Left lobe of liver (tissue), 2 donors: Measurements from ENCODE around the gene DNAJA3. TPM values are rescaled to one million over a fixed set of nuclear protein-coding genes. Genes with fewer than 3 reads are reported as not detected.

Source experiments
- ATAC-seq: fragments of 200-7000 bp; cut with Tn5 transposase; one replicate; pipeline ENCODE4 v1.9.1; 2020; ENCODE audit warnings: mild to moderate bottlenecking, moderate library complexity
- DNase-seq: peaks from one replicate; pipeline ENCODE4 v3.0.0-alpha.2; 2020; ENCODE audit warnings: low spot score
- total RNA-seq: library from RNA; stranded (reverse); gene quantifications from one replicate; pipeline ENCODE4 v1.2.1, GENCODE V29; 2021
- donor health status: DM: no; HTN: no; CAD: no; lungs with moderate emphysema.
- donor health status: DM: no; HTN: yes; CAD: no.

The DNAJA3 gene
- total RNA-seq, 1 donor from 2014 or later, result 57.0 TPM

DNA sequence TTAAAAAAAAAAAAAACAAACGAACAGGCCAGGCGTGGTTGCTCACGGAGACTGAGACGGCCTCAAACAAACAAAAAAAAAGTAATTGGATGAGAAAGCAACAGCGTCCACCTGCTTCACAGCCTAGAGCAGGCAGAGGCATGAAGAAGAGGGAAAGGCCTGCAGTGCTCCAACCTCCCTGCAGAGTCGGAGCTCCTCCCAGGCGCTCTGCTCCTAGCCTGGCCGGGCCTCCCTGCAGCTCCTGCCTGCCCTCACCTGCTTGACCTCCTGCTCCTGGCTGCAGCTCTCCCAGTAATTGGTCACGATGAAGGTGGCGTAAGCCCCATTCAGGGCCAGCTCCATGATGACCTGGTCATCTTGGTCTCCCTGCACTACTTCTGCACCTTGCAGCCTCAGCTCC, 43.3 kb downstream of the DNAJA3 start:
- DNase-seq (no peak), ATAC-seq (no peak)

DNA sequence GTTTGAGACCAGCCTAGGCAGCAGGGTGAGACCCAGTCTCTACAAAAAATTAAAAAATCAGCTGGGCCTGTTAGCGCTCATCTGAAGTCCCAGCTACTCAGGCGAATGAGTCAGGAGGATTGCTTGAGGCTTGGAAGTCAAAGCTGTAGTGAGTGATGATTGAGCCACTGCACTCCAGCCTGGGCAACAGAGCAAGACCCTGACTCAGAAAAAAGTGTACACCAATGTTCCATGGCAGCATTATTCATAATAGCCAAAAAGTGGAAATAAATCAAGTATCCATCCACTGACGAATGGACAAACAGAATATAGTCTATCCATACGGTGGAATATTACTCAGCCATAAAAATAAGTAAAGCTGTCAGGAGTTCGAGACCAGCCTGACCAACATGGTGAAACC, 46.2 kb downstream of the DNAJA3 start:
- ATAC-seq, result no peak
- no peak for DNase-seq

DNA sequence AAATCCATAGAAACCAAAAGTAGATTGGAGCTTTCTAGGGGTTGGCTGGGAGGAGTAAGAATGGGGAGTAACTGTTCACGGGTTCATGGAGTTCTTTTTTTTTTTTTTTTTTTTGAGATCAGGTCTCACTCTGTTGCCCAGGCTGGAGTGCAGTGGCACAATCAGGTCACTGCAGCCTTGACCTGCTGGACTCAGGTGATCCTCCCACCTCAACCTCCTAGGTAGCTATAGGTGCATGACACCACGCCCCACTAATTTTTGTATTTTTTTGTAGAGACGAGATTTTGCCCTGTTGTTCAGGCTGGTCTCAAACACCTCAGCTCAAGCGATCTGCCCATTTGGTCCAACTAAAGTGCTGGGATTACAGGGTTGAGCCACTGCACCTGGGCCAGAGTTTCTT, 47.2 kb downstream of the DNAJA3 start:
- DNase-seq (no peak), ATAC-seq (no peak)

DNA sequence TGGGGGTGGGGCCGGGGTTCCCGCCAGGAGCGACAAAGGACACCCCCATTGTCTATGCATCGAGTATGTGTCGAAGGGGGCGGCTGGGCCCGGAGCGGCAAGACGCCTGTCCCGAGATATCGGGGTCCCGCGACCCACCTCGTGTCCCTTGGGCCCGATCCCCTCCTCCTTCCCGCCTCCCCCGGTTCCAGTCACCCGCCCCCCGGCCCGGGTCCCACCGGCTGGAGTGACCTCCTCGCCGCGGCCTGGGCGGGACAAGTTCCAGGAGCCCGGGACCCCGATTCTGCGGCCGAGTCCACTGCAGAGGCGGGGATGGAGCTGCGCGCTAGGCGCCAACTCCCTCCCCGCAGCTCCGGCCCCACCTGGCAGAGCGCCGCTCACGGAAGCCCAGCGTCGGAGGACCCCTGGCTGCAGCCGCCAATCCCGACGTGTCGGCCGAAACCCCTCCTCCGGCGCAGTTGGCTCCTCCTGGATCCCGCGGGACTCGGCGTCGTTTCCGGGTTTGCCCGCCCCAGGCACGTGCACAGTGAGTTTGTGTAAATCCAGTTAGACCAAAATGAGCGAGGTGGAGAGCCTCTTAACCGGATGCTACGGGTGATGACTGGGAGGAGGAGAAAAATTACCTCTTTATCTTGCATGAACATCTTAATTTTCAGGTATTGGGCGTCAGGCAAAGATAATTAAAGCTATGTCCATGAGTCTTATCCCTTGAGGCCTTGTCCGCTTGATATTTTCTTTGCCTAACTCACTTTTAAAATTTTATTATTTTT, 48.7 kb downstream of the DNAJA3 start, which contains the start of gene NMRAL1:
NMRAL1 (minus strand) TSS at position 434 of the 770 bp plus-strand sequence. CDS start 493 bp downstream, outside the sequence.
- ATAC-seq, result peak; percentile 58
- DNase-seq, result peak; percentile 90

DNA sequence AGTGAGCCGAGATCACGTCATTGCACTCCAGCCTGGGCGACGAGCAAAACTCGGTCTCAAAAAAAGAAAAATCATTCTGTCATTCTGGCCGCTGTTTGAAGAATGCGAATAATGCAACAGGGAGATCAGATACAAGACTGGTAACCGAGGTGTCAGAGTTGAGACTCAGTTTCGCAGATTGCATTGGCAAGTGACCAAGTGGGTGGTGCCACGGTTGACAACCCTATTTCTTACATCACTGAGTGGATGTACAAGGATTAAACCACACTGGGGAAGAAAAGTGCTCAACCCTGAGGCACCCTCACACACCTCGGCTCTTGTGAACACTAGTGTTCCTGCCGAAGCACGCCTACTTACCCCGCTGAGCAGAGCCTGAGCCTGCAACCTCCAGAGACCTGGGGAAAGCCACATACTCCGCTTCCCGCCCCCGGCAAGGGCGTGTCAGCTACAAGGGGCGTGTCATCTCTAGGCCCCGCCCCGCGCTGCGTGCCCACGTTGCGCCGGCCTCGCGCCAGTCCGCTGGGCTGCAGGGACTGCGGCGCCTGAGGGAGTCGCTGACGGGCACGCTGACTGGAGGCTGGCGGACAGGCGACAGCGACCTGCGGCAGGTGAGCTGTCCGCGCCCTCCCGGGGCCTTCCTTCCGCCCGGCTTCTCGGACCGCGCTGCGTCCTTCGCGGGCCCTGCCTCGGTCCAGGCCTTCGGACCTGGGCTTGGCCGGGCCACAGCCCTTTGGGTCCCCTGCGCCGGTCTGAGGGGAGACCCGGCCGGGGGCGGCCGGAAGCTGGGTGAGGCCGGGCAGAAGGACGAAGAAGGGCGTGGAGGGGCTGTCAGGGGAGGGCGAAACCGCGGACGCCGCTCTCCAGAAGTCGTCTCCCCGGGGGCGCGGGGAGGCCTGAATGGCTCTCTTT, 50.5 kb downstream of the DNAJA3 start, which contains the start of gene HMOX2:
HMOX2 (plus strand) TSS at position 519 of the 909 bp plus-strand sequence. CDS start 29,127 bp downstream, outside the sequence.
- DNase-seq (peak; percentile 97), ATAC-seq (peak; percentile 92)

DNA sequence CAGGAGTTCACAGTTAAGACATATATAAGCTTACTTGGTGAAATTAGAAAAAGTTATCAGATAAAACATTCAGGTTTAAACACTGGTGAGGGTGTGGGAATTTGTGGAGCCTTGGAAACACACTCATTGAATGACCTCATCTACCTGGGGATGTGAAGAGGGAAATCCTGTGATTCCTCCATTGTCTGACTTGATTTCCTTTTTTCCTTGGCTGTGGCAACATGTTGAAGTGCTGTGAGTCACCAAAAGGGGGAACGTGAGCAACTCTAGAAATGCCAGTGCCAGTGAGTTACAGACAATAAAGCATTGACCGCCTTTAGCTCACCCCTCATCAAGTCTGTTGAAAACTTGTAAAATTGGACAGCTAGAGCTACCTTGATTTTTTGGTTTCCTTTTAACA, 52.3 kb downstream of the DNAJA3 start:
- DNase-seq, result no peak
- ATAC-seq, result no peak

DNA sequence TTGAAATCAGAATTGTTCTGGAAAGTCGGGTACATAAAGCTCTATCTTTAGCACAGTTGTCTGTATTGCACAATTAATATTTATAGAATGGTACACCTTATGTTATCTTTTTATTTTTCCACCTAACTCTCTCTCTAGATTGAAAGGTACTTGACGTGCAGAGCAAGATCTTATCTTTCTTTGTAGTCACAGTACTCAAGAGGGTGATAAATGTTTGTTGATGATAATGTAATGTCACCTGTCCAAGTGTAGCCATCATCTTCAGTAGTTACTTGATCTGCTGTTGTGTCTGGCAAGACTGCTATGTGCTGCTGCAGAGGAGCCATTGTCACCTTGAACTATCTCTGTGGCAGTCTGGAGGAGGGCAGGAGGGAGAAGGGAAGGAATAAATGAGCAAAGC, 55.9 kb downstream of the DNAJA3 start:
- DNase-seq (no peak), ATAC-seq (no peak)

DNA sequence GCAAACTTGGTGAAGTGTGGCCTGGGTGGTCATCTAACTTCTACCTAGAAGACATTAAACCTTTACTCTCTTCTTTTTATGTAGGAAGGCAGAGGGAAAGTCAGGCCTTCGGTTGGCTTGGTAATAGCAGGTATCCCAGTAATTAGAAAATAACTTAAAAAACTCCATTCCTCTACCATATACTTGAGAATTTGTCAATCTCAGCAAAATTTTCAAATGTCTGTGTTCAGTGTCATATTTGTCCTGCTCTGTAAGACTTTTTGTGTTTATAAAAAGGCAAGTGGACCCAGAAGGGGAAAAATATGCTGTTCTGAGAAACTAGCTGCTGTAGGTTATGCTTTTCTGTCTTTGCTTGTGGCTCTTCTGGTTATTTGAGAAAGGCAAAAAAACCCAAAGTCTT, 56.3 kb downstream of the DNAJA3 start:
- DNase-seq (no peak), ATAC-seq (no peak)

DNA sequence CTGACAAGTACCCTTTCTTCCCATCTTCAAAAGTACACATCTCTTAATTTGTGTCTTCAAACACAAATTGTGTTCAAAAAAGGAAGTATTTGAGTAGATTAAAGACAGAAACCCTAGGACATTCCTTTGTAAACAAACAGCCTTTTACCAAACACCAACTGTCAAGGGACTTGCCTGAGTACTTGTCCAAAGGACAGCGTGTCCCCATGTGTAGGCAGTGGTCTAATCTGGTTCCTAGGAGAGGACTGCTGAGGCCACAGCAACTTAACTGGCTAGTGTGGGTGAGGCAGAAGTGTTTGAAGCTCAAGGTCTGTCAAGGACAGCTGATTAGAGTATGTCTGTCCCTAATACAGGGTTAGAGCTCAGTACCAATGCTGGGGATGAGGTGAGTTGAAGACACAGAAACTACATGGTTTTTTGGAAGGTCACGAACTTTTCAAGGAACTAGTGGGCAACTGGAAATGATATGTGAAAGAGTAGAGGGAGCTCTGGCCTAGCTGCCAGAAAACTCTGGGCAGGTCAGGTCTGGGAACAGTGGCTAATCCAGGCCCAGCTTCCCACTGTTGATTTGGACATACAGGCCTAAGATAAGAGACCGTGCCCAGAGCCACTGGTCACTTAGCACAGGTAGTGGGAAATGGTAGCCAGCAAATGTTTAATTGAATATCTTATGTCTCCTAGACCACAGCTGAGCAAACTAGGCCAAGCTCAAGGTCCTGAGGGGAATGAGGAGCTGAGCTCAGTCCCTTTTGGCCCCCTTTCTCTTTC, 60.6 kb downstream of the DNAJA3 start:
- ATAC-seq, result peak; percentile 79
- no peak for DNase-seq

DNA sequence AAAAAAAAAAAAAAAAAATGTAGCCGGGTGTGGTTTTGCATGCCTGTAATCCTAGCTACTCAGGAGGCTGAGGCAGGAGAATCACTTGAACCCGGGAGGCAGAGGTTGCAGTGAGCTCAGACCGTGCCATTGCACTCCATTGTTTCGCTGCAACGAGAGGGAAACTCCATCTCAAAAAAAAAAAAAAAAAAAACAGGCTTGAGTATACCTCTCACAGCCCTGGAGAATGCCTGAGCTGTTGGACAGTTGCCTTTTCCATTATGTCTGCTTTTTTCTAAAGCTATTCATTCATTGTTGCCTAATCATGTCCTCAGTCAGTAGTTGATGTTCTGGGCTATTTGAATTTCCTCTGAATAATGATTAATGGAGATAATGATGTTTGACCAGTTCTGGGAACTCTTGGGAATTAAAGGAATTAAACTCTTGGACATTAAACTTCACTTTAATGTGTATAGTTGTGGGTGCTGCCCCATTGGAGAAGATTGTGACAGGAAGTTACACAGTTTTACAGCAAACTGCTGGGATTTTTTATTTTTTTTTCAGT, 62.4 kb downstream of the DNAJA3 start:
- no peak for DNase-seq

DNA sequence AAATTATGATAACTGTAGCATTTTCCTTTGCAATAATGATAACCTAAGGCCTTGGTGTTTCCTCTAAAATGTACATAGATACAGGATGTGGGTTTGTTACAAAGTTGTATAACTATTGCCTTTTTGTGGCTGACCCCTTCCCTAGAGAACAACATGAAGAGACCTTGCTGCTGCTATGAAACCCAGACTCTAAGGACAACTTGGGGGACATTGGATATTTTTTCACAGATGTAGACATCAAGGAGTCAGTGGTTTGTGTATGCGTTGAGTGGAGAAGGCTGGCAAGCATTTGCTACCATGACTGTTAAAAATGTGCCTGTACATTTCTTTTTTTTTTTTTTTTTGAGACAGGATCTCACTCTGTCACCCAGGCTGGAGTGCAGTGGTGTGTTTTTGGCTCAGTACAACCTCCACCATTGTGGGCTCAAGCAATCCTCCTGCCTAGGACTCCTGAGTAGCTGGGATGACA, 62.9 kb downstream of the DNAJA3 start:
- DNase-seq (no peak), ATAC-seq (peak; percentile 21)

More for the DNA sequence above, 62.4 kb downstream of the DNAJA3 start:
- peak; percentile 75 for ATAC-seq

DNA sequence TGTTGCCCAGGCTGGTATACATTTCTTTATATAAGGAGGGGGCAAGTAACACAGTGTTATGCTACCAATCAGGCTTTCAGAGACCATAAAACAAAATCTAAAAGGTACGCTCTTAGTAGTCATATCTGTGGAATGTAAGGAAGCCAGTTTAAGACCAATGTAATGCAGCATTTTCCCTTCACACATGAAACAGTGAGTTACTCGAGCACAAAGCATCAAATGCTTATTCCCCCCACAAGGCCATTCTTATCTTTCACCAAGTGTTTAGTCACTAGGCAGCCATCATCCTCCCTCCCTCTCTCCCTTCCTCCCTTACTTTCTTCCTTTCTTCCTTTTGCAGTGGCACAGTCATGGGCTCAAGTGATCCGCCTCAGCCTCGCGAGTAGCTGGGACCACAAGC, 63.4 kb downstream of the DNAJA3 start:
- no peak for ATAC-seq
- no peak for DNase-seq

DNA sequence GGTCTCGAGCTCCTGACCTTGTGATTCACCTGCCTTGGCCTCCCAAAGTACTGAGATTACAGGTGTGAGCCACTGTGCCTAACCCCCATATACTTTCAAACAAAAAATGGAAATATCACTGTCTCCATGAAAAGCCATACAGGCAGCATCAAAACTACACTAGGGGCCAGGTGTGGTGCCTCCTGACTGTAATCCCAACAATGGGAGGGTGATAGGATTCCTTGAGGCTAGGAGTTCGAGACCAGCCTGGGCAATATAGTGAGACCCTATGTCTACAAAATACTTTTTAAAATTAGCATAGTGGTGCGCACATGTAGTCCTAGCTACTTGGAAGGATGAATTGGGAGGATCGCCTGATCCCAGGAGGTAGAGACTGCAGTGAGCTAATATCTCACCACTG, 66.2 kb downstream of the DNAJA3 start:
- no peak for DNase-seq

DNA sequence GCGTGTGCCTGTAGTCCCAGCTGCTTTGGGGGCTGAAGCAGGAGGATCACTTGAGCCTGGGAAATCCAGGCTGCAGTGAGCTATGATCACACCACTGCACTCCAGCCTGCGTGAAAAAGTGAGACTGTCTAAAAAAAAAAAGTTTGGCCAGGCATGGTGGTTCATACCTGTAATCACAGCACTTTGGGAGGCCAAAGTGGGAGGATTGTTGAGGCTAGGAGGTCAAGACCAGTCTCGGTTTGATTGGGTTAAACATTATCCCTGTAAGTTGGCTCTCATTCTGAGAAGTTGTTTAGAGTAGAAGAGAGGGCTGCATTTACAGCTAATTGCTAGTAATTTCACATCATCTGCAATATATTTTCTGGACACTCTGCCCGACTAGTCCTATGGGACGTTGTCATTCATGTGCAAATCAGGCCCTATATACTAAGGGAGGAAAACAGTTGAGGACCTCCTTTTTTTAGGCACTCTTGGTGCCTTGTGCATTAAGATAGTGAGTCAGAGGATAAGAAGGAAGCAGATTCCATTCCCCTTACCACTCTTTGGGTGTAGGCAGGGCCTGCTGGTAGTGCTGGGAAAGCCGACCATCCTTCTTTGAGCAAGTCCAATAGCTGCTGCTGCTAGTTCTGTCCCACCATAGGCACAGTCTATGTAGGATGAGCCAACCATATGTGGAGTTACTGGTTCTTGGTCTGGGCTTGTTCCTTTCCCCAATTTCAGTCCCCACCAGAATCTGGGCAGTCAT, 69.2 kb downstream of the DNAJA3 start:
- DNase-seq (no peak), ATAC-seq (no peak)

More for the DNA sequence above, 66.2 kb downstream of the DNAJA3 start:
- ATAC-seq, result no peak

DNA sequence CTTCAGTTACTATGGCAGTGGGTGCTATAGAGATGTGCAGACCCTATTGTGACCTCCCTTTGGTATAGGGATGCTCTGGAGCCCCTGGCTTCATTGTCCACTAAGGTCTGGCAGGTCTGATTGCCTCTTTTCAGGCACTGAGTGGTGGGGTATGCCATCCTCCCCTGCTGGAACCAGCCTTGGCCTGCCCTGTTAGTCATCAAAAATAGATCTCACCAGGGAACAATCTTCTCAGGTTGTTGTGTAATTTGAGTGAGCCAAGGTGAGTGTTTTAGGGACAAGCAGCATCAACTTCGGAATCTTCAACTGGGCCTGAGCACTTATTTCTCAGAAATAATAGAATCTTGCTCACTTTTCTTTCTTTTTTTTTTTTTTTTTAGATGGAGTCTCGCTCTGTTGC, 70.1 kb downstream of the DNAJA3 start:
- DNase-seq (no peak), ATAC-seq (no peak)

DNA sequence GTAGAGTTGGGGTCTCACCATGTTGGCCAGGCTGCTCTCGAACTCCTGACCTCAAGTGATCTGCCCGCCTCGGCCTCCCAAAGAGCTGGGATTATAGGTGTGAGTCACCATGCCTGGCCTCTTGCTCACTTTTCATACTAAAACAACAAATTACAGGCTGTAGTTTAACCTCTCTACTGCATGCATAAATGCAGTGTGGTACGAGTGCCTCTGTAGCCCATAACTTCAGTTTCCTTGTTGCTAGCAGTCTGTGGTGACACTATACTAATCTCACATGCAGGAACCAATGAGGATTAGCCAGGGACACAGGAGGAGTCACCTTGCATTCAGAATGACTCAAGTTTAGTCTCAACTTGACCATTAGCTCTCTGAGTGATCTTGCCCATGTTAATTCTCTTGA, 70.6 kb downstream of the DNAJA3 start:
- ATAC-seq (no peak), DNase-seq (no peak)

DNA sequence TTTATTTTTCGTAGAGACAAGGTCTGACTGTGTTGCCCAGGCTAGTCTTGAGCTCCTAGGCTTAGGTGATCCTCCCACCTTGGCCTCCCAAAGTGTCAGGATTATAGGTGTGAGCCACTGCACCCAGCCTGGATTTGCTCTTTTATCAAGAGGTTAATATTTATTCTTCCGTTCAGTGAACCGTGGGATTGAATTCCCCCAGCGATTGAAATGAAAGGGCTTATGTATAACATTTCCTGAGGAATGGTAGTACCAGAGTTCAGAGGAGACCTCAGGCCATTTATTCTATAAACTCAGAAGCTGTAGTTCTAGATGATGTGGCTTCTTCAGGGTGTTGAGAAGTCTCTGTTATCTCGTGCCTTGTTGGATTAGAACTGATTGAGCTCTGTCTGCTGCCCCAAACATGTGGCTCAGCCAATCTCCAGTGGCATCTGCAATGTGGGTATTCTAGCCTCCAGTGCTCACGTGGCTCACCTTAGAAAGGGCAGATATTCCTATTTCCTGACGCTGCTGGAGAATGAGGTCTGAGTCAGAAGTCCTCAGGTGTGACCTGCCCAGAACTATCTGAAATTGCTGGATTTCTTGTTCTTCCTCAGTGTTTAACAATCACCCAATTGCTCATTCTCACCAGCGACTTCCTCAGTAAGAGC, 73.0 kb downstream of the DNAJA3 start:
- ATAC-seq, result no peak
- no peak for DNase-seq

DNA sequence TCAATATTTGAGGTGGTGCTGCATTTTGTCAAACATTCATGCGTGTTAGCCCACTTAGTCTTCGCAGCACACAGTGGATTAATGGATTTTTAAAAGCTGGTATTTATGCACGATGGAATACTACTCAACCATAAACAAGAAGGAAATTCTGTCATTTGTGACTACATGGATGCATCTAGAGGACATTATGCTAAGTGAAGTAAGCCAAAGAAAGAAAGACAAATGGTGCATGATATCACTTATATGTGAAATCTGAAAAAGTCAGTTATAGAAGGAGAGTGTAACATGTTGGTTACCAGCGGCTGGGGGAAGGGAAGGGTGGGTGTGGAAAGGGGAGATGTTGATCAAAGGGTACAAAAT, 73.5 kb downstream of the DNAJA3 start:
- no peak for ATAC-seq
- no peak for DNase-seq

DNA sequence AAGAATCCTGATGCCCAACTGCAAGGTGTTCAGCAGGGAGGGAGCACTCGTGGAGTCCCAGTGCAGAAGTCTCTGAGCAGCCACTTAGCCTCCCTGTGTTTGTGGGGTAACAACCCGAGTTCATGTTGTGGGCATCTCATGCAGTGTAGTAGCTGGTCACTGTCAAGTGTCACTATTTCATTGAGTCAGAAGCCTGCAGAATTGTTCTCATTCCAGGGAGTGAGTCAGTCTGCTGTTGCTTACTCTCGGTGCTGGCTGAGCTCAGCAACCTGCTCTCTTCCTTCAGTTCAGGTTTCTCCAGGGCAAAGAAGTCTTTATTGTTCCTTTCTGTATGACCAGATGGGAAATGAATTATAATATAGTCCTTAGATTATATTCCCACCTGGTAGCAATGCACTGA, 74.6 kb downstream of the DNAJA3 start:
- no peak for DNase-seq

More for the DNA sequence above, 74.6 kb downstream of the DNAJA3 start:
- ATAC-seq, result peak; percentile 31
